ENCODE results near the gene CHPF. TPM values are rescaled to one million over a fixed set of nuclear protein-coding genes. Genes with fewer than 3 reads are reported as not detected.

CHPF gene
- total and polyA plus RNA-seq, 2 donors (not counting 3 experiments of a cell fraction or from before 2014, with no cell fraction given), result 0.24 to 0.32 TPM

DNA sequence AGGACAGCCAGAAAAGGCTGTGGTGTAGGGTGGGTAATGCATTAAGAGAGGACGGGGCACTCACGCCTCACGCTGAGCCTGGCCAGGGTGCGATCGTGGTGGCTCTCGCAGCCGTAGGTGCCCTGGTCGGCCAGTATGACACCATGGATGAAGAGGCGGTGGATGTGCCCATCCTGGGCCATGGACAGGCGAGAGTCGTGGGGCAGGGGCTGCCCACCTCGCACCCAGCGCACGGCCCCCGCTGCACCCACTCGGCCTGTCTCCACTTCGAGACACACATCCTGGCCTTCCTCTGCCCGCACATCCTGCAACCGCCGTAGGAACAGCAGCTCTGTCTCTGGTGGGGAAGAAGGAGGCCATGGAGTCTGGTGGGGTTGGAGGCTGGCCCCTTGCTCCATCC lies 12.3 kb upstream of the CHPF start:
- Histone ChIP-seq H3K27me3 (ENCODE audit: control insufficient read depth in 2 of 2, insufficient read depth in 2 of 2, low read length in 2 of 2) (peaks cover 11 to 17% of the 10 kb centered on the region in 2 experiments), H3K4me1 (ENCODE audit: control insufficient read depth, extremely low read depth, insufficient read depth, low read length) (no peaks in the 10 kb centered on the region), H3K36me3 (ENCODE audit: control insufficient read depth in 2 of 2, extremely low read depth in 1 of 2, insufficient read depth in 2 of 2, low read length in 2 of 2) (no peaks in the 10 kb centered on the region), H4K20me1 (replicated peaks; ENCODE audit: control insufficient read depth, extremely low read depth, insufficient read depth, low read length) (no peaks in the 10 kb centered on the region), H3K27ac (ENCODE audit: insufficient read depth, low read depth, low read length) (no peak overlapping the region), H2AFZ (ENCODE audit: low read depth, low read length) (no peak overlapping the region), H3K4me2 (ENCODE audit: insufficient read depth, low read length) (no peak overlapping the region), H3K4me3 (replicated peaks in 1 of 3; ENCODE audit: insufficient read depth in 1 of 3, low read depth in 1 of 3, low read length in 3 of 3) (no peak overlapping the region), H3K9me3 (replicated peaks; ENCODE audit: control insufficient read depth, insufficient read depth, low read length) (no peaks in the 10 kb centered on the region), H3K79me2 (ENCODE audit: control insufficient read depth, insufficient read depth, low read length) (no peaks in the 10 kb centered on the region), H3K9me1 (replicated peaks; ENCODE audit: control insufficient read depth, extremely low read depth, insufficient read depth, low read length) (no peaks in the 10 kb centered on the region), H3K9ac (replicated peaks; ENCODE audit: extremely low read depth, insufficient read depth, low read length) (no peak overlapping the region)
- FAIRE-seq, result no peak
- intact Hi-C loops (cut with micrococcal nuclease), result no loop called here
- ChIA-PET CTCF (no interaction called here), POLR2A (no interaction called here)
- no TSS peak for BruUV-seq (replicated peaks)
- no peak for TF ChIP-seq CTCF (IDR thresholded peaks at IDR 0.05; ENCODE audit: extremely low read depth in 1 of 2, insufficient read depth in 1 of 2, low read depth in 1 of 2, low read length in 2 of 2)
- no peak for TF ChIP-seq POLR2A (IDR thresholded peaks at IDR 0.05; ENCODE audit: low read depth, low read length)
- TF ChIP-seq JUN (IDR thresholded peaks at IDR 0.05; ENCODE audit: borderline replicate concordance, insufficient read depth, insufficient read length, low read depth), result no peak
- TF ChIP-seq MYC (IDR thresholded peaks at IDR 0.05; ENCODE audit: low read depth, low read length), result no peak
- TF ChIP-seq EZH2 (IDR thresholded peaks at IDR 0.05; ENCODE audit: borderline replicate concordance, low read depth, low read length, severe bottlenecking), result no peak
- no peak for TF ChIP-seq POLR2AphosphoS5 (IDR thresholded peaks at IDR 0.05; ENCODE audit: insufficient read depth, low read depth, low read length)
- no peak for TF ChIP-seq MAX (IDR thresholded peaks at IDR 0.05; ENCODE audit: insufficient read depth, insufficient read length)
- TF ChIP-seq FOS (IDR thresholded peaks at IDR 0.05; ENCODE audit: borderline replicate concordance, insufficient read depth, low read length), result no peak
- TF ChIP-seq GATA2 (IDR thresholded peaks at IDR 0.05; ENCODE audit: insufficient read depth, insufficient read length, low read depth, low read length), result no peak
- dilution Hi-C loops (cut with MboI; ENCODE audit: extremely low pct_ligation_motif_present, low sequenced_read_pairs), result no loop called here
- DNase-seq (ENCODE audit: low read depth, low spot score), result no peak
